Mammary epithelial cell (primary cell): ENCODE results near the gene CASZ1.
A peak's percentile ranks its signal among the peaks of the same experiment; 100 is the strongest.

ENCODE experiments used
- CTCF ChIP-seq, 2 donors: IDR thresholded peaks in 1 of 2; conservative IDR thresholded peaks in 1 of 2; 2 replicates each; pipeline ENCODE4 v1.5.1; 2011 to 2012; ENCODE audit warnings: inconsistent platforms in 2 of 2, low read length in 2 of 2, mild to moderate bottlenecking in 2 of 2, control low read depth in 1 of 2, low read depth in 1 of 2; ENCODE audit not compliant: insufficient read depth in 1 of 2; ENCODE audit errors: extremely low read depth in 1 of 2
- EZH2 ChIP-seq: IDR thresholded peaks from 2 replicates; pipeline ENCODE4 v1.6.1; 2012; ENCODE audit warnings: low read length, inconsistent platforms, borderline replicate concordance

- no peak for TF ChIP-seq EZH2
- peak in 1 of 2 donors; percentile 1 for TF ChIP-seq CTCF (conservative IDR thresholded peaks at IDR 0.05 in 1 of 2, IDR thresholded peaks at IDR 0.05 in 1 of 2; ENCODE audit: extremely low read depth in 1 of 2, insufficient read depth in 1 of 2, low read depth in 1 of 2, low read length in 2 of 2)
Measured at GRCh38 chr1:10635992-10636391, 160.5 kb downstream of the CASZ1 start.
